ENCODE data around the gene ARX. TPM values are rescaled to one million over a fixed set of nuclear protein-coding genes. Genes with fewer than 3 reads are reported as not detected.

Gene ARX

DNA sequence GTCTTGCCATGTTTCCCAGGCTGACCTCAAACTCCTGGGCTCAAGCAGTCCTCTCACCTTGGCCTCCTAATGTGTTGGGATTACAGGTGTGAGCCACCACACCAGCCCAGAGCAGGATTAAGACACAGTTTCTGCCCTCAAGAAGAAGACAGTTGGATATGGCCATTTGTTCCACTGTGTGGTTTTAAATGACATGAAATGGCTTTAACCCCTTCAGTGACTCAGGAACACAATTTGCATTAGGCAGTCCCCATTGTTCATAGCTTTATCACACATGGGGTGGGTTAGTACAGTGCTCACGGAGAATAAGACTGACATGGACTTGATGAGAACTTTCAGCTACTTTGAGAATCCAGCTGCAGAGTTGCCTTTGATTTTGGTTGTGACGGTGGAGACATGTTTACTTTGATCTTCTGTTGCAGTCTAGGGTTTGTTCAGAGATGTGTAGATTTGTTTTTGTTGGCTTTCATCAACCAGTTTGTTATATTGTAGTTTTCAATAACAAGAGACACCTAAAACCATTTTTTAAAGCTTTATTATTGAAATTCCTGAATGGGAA, 60.3 kb downstream of the ARX start:
- Histone ChIP-seq H3K4me3 (ENCODE audit: low read length) (no peak overlapping the region), H3K9me3 (replicated peaks; ENCODE audit: low read length) (no peaks in the 10 kb centered on the region), H3K9ac (ENCODE audit: low read depth, low read length) (no peak overlapping the region), H3K4me2 (ENCODE audit: low read length) (no peak overlapping the region), H3K4me1 (ENCODE audit: control insufficient read depth, insufficient read depth, low read length) (no peaks in the 10 kb centered on the region), H3K27me3 (ENCODE audit: control insufficient read depth, insufficient read depth, low read length) (no peaks in the 10 kb centered on the region), H3K36me3 (ENCODE audit: insufficient read depth, low read length) (no peaks in the 10 kb centered on the region)

DNA sequence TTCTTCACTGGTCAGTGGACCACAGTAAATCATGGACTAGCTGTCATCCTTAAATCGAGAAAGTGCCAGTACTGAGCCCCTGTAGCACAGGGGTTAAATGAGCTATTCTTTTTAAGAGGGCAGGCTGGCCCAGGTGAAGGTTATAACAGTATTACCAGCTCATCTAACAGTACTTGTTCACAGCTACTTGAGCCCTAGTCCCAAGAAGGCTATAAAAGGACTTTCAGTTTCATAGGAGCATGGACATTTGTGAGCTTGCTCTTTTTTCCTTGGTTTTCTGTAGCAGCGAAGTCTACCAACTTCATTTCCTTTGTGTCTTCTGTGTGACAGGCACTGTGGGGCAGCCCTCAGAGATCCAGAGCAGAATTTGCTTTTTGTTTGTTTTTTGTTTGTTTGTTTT, 61.0 kb downstream of the ARX start:
- no peak overlapping the region for H3K4me3 ChIP-seq (ENCODE audit: low read length)
- no peak overlapping the region for H3K9ac ChIP-seq (ENCODE audit: low read depth, low read length)
- H3K4me2 ChIP-seq (ENCODE audit: low read length): no peak overlapping the region
- H3K9me3 ChIP-seq (replicated peaks; ENCODE audit: low read length): no peaks in the 10 kb centered on the region
- no peaks in the 10 kb centered on the region for H3K27me3 ChIP-seq (ENCODE audit: control insufficient read depth, insufficient read depth, low read length)
- no peaks in the 10 kb centered on the region for H3K36me3 ChIP-seq (ENCODE audit: insufficient read depth, low read length)
- H3K4me1 ChIP-seq (ENCODE audit: control insufficient read depth, insufficient read depth, low read length): no peaks in the 10 kb centered on the region

Small RNA genes within 50 kb of the gene (small RNA-seq; reads per million reads assigned to genes)
- not detected for gene RN7SL91P

All from skeletal muscle satellite cell (primary cell).